NCI-H1930 (cell line): ENCODE data around the gene IL17F.

Experiments used
- DNase-seq, 2 experiments: peaks; one replicate each; lab custom pipeline; 2025; lab: John Stamatoyannopoulos, UW

Gene IL17F

DNA sequence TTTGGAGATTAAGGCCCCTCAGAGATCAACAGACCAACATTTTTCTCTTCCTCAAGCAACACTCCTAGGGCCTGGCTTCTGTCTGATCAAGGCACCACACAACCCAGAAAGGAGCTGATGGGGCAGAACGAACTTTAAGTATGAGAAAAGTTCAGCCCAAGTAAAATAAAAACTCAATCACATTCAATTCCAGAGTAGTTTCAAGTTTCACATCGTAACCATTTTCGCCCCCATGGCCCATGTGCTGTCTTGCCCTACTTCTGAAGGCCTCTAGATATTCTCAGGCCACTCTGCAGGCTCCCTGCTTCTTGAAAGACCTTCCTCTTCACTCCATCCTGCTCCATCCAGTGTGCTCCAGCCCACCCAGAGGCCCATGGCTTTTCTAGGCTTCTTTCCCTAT is 53.9 kb downstream of the IL17F start:
- no peak for DNase-seq

DNA sequence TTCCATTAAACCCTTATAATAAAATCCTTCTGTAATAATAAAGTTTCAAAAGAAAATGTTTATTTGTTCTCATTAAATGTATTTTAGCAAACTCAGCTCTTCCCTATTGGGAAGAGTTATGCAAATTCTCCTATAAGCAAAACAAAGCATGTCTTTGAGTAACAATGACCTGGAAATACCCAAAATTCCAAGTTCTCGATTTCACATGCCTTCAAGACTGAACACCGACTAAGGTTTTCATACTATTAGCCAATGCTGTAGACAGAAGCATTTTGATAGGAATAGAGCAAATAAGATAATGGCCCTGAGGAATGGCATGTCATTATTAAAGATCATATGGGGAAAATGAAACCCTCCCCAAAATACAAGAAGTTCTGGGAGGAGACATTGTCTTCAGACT is 54.3 kb downstream of the IL17F start:
- no peak for DNase-seq

DNA sequence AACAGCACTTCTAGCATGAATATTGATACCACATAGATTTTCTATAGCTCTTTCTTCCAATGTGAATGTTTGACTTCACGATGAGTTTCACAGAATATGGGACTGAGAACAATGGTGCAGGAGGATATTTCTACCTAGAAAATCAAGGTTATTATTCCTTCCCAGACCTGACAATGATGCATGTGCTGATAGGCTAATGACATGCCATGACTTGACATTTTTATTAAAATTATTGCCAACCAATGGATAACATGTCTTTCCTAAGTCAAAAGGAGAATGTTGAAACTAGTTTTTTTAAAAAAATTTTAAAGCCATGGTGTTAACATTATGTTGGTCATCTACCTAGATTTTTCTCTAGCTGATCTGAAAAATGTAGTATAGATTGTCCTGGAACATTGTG is 57.2 kb downstream of the IL17F start:
- DNase-seq: no peak
